HG02884 (cell line): ENCODE data around the gene TRPC6.
"Not testable (repeated sequence)": the region's sequence is repeated elsewhere in the genome, so short reads cannot be mapped to it uniquely, and the experiment has no call there.

ENCODE experiments used
- ATAC-seq: cut with Tn5 transposase; IDR thresholded peaks from one replicate; pipeline ENCODE4 v1.9.1; 2021; ENCODE audit warnings: mild to moderate bottlenecking, moderate library complexity; ENCODE audit not compliant: unreplicated experiment

The TRPC6 gene

GRCh38 chr11:101456812-101457211 is 127.0 kb downstream of the TRPC6 start:
- ATAC-seq, result no peak

GRCh38 chr11:101453682-101454081 is 130.1 kb downstream of the TRPC6 start:
- ATAC-seq, result no peak

DNA sequence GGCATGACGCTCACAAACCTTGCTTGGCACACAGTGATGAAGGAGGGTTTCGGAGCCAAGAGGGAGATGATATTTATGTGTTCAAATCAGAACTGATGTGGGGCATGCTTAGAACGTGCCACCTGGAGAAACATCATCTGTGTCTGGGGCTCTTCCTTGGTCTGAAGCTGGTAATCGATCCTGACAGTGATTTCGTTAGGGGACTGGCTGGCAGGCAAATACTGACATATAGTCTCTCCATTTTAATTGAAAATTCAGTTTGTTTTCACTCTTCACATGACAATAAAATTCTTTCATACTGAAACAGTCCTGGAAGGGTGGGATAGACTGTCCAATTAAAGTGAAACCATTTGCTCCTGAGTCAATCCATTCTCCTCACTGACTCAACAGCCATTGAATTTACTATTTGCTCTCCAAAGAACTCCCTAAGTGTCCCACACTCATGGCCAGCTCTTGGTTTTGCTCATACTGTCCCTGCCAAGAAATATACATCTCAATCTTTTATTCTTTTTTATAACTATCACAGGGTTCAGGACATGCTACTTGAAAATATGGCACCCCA is 134.8 kb downstream of the TRPC6 start:
- no peak for ATAC-seq

DNA sequence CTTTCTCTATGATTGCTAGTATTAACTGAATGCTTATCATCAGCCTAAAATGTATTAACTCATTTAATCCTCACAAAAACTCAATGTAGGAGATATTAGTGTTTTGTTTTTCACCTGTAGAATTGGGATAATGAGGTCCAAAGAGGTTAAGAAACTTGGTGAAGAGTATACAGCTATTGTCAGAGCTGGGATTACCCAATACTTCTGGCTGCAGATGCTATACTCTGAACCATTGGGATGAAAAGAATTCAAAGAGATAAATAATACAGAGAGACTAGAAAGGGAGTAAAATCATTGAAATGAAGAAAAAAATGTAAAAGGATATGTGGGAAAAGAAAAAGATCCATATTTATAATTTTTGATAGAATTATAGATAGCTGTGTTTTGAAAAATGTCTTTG is 137.1 kb downstream of the TRPC6 start:
- ATAC-seq, result no peak

- ATAC-seq, result no peak
These were observed 137.6 kb downstream of the TRPC6 start for GRCh38 chr11:101446238-101446637.

- no peak for ATAC-seq
These were observed 138.0 kb downstream of the TRPC6 start for GRCh38 chr11:101445761-101446160.

DNA sequence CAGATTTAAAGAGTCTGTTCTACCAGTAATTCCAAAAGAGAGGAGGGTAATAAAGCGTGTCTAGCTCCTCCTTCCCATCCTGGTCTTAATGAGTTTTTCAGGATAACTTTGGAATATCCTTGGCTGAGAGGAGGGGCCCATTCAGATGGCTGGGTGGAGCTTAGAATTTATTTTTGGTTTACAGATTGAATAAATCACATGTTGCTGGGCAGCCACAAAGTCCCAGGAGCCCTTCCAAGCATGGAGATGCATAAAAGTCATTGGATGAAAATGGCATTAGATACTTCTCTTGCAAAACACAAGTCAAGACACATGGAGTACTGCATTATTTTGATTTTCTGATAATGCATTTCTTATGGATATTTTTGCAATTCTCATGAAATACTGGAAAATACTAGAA is 139.0 kb downstream of the TRPC6 start:
- no peak for ATAC-seq

DNA sequence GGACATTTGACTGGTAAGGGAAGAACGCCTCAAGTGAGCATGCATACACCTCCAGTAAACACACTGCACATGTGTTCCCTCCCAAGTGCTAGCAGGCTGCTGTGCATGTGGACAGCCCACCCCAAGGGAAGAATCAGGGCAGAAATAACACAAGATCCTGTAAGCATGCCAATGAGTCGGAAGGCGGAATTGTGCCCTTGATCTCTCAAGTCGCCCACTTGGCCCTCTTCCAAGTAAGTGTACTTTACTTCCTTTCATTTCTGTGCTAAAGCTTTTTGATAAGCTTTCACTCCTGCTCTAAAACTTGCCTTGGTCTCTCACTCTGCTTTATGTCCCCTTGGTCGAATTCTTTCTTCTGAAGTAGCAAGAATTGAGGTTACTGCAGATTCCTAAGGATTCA is 139.6 kb downstream of the TRPC6 start:
- ATAC-seq, result no peak

- no peak for ATAC-seq
These were observed 140.8 kb downstream of the TRPC6 start for GRCh38 chr11:101442936-101443521.

GRCh38 chr11:101442171-101442570 is 141.6 kb downstream of the TRPC6 start:
- no peak for ATAC-seq

DNA sequence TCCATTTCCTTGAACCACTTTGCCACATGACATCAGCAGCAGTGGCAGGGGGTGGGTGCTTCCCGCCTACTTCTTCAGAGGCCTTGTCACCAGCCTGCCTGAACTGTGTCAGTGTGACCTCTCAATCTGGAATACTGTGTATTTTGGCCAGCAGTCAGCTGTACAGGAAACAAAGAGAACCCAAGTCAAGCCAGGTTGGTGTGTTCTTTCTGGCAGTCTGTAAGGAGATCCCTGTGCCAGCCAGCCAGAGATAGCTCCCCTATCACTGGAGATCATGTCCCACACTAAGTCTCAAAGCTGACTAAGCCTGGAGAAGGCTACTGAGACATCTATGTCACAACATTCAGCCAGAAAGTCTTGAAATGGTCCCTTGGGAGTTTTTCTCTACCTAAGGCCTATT is 142.1 kb downstream of the TRPC6 start:
- ATAC-seq, result no peak

GRCh38 chr11:101439488-101439887 is 144.3 kb downstream of the TRPC6 start:
- ATAC-seq, result no peak

DNA sequence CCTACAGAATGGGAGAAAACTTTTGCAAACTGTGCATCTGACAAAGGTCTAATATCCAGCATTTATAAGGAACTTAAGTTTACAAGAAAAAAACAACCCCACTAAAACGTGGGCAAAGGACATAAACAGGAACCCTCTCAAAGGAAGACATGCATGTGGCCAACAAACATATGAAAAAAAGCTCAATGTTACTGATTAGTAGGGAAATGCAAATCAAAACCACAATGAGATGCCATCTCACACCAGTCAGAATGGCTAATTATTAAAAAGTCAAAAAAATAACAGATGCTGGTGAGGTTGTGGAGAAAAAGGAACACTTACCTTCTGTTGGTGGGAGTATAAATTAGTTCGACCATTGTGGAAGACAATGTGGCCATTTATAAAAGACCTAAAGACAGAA is 145.1 kb downstream of the TRPC6 start:
- ATAC-seq, result not testable (repeated sequence)

DNA sequence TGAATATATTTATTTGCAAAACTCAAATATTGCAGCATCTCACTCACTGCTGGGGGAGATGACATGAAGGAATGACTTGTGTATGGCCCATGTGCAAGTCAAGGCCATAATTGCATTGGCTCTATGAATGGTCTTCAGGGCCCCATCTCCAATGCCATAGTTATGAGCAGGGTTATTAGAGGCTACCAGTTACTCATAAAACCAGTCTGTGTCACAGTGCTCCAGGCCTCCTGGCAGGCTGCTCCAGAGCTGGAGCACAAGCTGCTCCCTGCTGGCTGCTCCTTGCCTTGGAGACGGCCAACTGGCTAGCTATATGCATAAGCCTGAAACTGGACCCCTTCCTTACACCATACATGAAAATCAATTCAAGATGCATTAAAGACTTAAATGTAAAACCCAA is 145.7 kb downstream of the TRPC6 start:
- no peak for ATAC-seq

GRCh38 chr11:101436511-101437142 is 147.2 kb downstream of the TRPC6 start:
- ATAC-seq, result no peak

GRCh38 chr11:101435408-101435973 is 148.3 kb downstream of the TRPC6 start:
- no peak for ATAC-seq

DNA sequence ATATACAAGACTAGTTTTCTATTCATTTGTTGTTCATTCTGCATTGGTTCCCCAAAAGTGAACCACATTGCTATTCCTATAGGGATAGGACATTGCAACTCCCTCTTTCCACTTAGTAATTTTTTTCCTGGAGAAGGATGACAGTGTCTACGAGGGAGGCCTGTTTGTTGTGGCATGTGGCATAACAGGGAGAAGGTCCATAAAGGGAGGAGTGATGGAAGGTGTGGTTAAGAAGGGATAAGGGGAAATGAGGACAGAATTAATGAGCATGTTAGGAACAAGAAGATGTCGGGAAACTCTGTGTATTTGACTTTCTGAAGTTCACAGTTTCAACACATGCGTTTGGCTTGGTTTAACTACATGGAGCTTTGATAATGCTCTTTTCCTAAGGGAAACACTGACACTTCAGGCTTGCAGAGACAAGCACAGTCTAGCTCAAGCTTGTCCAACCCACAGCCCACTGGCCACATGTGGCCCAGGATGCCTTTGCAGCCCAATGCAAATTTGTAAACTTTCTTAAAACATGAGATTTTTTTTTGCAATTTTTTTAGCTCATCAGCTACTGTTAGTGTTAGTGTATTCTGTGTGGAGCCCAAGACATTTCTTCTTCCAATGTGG is 149.7 kb downstream of the TRPC6 start:
- ATAC-seq, result no peak

- no peak for ATAC-seq
These were observed 150.7 kb downstream of the TRPC6 start for GRCh38 chr11:101433151-101433550.

GRCh38 chr11:101429703-101430540 is 153.9 kb downstream of the TRPC6 start:
- no peak for ATAC-seq

GRCh38 chr11:101428918-101429317 is 154.9 kb downstream of the TRPC6 start:
- peak; percentile 57 for ATAC-seq

- ATAC-seq, result no peak
These were observed 176.5 kb downstream of the TRPC6 start for GRCh38 chr11:101407324-101407723.
